ENCODE measurements around the gene CD81.

CD81 gene

GRCh38 chr11:2409126-2409525, 32.0 kb downstream of the CD81 start:
- H3K36me3 ChIP-seq (ENCODE audit: control insufficient read depth in 4 of 4, insufficient read depth in 4 of 4, low read length in 3 of 4): peaks cover 0 to 2% (median under 1%) of the 10 kb centered on the region in 4 experiments
- no peak overlapping the region for H3K4me3 ChIP-seq (ENCODE audit: control insufficient read depth in 1 of 7, extremely low read depth in 1 of 7, insufficient read depth in 4 of 7, low read depth in 2 of 7, low read length in 6 of 7)
- WGBS (ENCODE audit: insufficient coverage): 96% methylated on average over 8 of the region's 16 CpGs
- no peak for DNase-seq
- no peak overlapping the region for H3K27ac ChIP-seq (ENCODE audit: insufficient read depth in 1 of 2, low read depth in 1 of 2, low read length in 2 of 2, poor library complexity in 1 of 2, severe bottlenecking in 2 of 2)
- H3K4me1 ChIP-seq (ENCODE audit: control extremely low read depth in 1 of 4, control insufficient read depth in 4 of 4, insufficient read depth in 4 of 4, low read length in 3 of 4): peaks cover 0 to 9% (median 0%) of the 10 kb centered on the region in 4 experiments
- no peaks in the 10 kb centered on the region for H3K27me3 ChIP-seq (replicated peaks in 2 of 5; ENCODE audit: control insufficient read depth in 4 of 5, insufficient read depth in 5 of 5, low read length in 4 of 5)
- ChIA-PET POLR2A (no interaction called here), CTCF (interaction anchor here (1.0 to 2.8 kb wide), 5 partner anchors 9 to 214 kb away, joined by 3 to 15 read pairs (median 5); partner anchors contain the start of gene TSSC4)
- H3K9me3 ChIP-seq (ENCODE audit: control extremely low read depth in 1 of 5, control insufficient read depth in 4 of 5, insufficient read depth in 2 of 5, low read depth in 1 of 5, low read length in 4 of 5): no peaks in the 10 kb centered on the region

DNA sequence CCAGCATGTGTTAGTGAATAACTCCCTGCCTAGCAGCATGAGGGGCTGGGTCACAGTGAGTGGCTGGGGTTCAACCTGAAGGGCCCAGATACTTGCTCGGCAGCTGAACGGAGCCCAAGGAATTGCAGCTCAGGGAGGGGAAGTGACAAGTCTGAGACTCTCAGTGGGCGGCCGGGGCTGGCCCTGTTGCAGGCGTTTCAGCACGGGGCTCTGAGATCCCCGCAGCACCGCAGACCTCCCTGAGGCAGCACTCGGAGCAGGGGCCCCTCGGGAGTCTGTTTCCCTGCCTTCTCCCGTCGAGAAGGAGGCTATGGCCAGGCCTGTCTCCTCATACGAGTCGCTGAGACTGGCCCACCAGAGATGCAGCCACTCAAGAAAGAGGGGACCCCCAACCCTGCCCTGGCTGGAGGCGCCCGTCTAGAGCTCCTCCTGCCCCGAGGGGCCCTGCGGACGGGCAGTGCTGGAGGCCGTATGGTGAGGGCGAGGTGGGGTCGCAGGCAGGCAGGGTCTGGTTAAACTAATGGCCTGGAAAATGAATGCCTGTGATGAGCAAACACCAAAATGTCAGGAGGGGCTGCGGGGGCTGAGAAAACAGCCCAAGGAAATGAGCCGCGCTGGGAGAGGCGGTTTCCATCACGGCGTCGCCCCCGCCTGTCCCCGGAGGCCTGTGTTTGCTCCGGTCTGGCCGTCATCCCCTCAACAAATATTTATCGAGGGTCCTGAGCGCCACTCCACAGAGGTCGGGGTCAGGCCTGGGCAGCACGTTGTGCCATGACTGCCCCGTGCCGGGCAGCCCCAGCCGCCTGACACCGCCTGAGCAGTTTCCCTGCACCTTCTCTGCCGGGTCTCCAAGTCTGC, 32.7 kb downstream of the CD81 start:
- CTCF ChIA-PET: interaction anchor here (1.0 to 2.8 kb wide), 5 partner anchors 9 to 123 kb away, joined by 3 to 15 read pairs (median 5); partner anchors contain the start of gene TSSC4
- H3K4me3 ChIP-seq (ENCODE audit: control insufficient read depth in 1 of 7, extremely low read depth in 1 of 7, insufficient read depth in 4 of 7, low read depth in 2 of 7, low read length in 6 of 7): no peak overlapping the region
- WGBS (ENCODE audit: insufficient coverage): 88% methylated on average over 42 of the region's 42 CpGs
- no peaks in the 10 kb centered on the region for H3K36me3 ChIP-seq (ENCODE audit: control insufficient read depth in 4 of 4, insufficient read depth in 4 of 4, low read length in 3 of 4)
- no peak for DNase-seq
- peaks cover 0 to 9% (median 0%) of the 10 kb centered on the region in 4 experiments for H3K4me1 ChIP-seq (ENCODE audit: control extremely low read depth in 1 of 4, control insufficient read depth in 4 of 4, insufficient read depth in 4 of 4, low read length in 3 of 4)
- POLR2A ChIA-PET: no interaction called here
- H3K27ac ChIP-seq (ENCODE audit: insufficient read depth in 1 of 2, low read depth in 1 of 2, low read length in 2 of 2, poor library complexity in 1 of 2, severe bottlenecking in 2 of 2): no peak overlapping the region
- no peaks in the 10 kb centered on the region for H3K9me3 ChIP-seq (ENCODE audit: control extremely low read depth in 1 of 5, control insufficient read depth in 4 of 5, insufficient read depth in 2 of 5, low read depth in 1 of 5, low read length in 4 of 5)
- no peaks in the 10 kb centered on the region for H3K27me3 ChIP-seq (replicated peaks in 2 of 5; ENCODE audit: control insufficient read depth in 4 of 5, insufficient read depth in 5 of 5, low read length in 4 of 5)

DNA sequence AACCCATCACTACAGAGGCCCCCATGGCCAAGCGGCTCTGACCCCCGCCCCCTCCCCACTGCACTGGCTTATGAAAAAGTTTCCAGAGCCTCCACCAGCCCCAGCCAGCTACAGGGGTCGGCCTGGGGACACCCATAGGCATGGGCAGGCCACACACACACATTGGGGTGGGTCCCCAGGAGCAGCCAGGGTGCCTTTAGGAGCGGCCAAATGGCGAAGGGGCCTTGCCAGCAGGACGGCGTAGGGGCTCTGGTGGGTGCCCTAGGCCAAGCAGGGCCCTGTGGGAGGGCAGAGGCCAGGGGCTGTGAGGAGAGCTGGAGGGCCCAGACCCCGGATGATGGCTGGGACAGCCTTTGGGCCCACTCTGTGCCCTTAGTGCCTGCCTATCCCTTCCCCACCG, 33.5 kb downstream of the CD81 start:
- H3K27ac ChIP-seq (ENCODE audit: insufficient read depth in 1 of 2, low read depth in 1 of 2, low read length in 2 of 2, poor library complexity in 1 of 2, severe bottlenecking in 2 of 2): no peak overlapping the region
- no peaks in the 10 kb centered on the region for H3K36me3 ChIP-seq (ENCODE audit: control insufficient read depth in 4 of 4, insufficient read depth in 4 of 4, low read length in 3 of 4)
- WGBS (ENCODE audit: insufficient coverage): 92% methylated on average over 2 of the region's 9 CpGs
- H3K4me1 ChIP-seq (ENCODE audit: control extremely low read depth in 1 of 4, control insufficient read depth in 4 of 4, insufficient read depth in 4 of 4, low read length in 3 of 4): peaks cover 0 to 9% (median 0%) of the 10 kb centered on the region in 4 experiments
- no peak overlapping the region for H3K4me3 ChIP-seq (ENCODE audit: control insufficient read depth in 1 of 7, extremely low read depth in 1 of 7, insufficient read depth in 4 of 7, low read depth in 2 of 7, low read length in 6 of 7)
- ChIA-PET CTCF (interaction anchor here (1.0 to 2.8 kb wide), 2 partner anchors 9 to 11 kb away, joined by 3 to 15 read pairs; partner anchors contain the start of gene TSSC4), POLR2A (no interaction called here)
- no peaks in the 10 kb centered on the region for H3K27me3 ChIP-seq (replicated peaks in 2 of 5; ENCODE audit: control insufficient read depth in 4 of 5, insufficient read depth in 5 of 5, low read length in 4 of 5)
- no peak for DNase-seq
- H3K9me3 ChIP-seq (ENCODE audit: control extremely low read depth in 1 of 5, control insufficient read depth in 4 of 5, insufficient read depth in 2 of 5, low read depth in 1 of 5, low read length in 4 of 5): no peaks in the 10 kb centered on the region

DNA sequence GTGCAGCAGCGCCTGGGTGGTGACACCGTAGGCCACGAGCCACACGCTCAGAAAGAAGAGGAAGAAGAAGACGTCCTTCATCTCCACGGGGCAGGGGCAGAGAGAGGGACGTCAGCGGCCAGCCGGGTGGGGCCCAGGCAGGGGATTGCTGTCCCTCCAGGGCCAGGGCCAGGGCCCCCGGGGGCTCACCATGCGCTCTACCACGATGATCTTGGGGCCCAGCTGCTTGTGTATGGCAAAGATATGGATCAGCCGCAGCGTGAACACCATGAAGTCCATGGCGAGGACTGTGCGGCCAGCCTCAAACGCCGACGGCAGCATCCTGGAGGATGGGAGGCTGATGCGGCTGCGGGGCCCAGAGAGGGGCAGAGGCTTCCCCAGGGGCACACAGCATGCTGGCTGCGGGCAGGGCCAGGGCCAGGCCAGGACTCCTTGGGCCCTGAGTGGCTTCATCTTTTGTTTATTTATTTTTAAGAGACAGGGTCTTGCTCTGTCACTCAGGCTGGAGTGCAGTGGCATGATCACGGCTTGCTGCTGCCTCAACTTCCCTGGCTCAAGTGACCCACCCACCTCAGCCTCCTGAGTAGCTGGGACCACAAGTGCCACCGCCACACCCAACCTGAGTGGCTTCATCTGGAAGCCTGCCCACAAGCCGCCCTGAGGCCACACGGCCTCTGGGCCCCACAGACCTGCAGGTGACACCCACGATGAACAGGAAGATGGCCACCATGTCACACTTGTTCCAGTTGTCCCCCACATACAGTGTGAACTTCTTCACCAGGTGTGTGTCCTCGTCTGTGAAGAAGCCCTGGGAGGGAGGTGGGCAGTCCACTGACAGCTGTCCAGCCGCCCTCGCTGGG, 34.6 kb downstream of the CD81 start:
- WGBS (ENCODE audit: insufficient coverage): 85% methylated on average over 25 of the region's 30 CpGs
- POLR2A ChIA-PET: no interaction called here
- Histone ChIP-seq H3K4me1 (ENCODE audit: control extremely low read depth in 1 of 4, control insufficient read depth in 4 of 4, insufficient read depth in 4 of 4, low read length in 3 of 4) (peaks cover 0 to 9% (median 0%) of the 10 kb centered on the region in 4 experiments), H3K9me3 (ENCODE audit: control extremely low read depth in 1 of 5, control insufficient read depth in 4 of 5, insufficient read depth in 2 of 5, low read depth in 1 of 5, low read length in 4 of 5) (no peaks in the 10 kb centered on the region), H3K4me3 (ENCODE audit: control insufficient read depth in 1 of 7, extremely low read depth in 1 of 7, insufficient read depth in 4 of 7, low read depth in 2 of 7, low read length in 6 of 7) (no peak overlapping the region), H3K36me3 (ENCODE audit: control insufficient read depth in 4 of 4, insufficient read depth in 4 of 4, low read length in 3 of 4) (no peaks in the 10 kb centered on the region), H3K27ac (ENCODE audit: insufficient read depth in 1 of 2, low read depth in 1 of 2, low read length in 2 of 2, poor library complexity in 1 of 2, severe bottlenecking in 2 of 2) (no peak overlapping the region), H3K27me3 (replicated peaks in 2 of 5; ENCODE audit: control insufficient read depth in 4 of 5, insufficient read depth in 5 of 5, low read length in 4 of 5) (no peaks in the 10 kb centered on the region)
- DNase-seq: no peak
- CTCF ChIA-PET: interaction anchor here (1.3 to 2.7 kb wide), 5 partner anchors 9 to 214 kb away, joined by 3 to 14 read pairs (median 4); partner anchors contain the start of gene TSSC4

DNA sequence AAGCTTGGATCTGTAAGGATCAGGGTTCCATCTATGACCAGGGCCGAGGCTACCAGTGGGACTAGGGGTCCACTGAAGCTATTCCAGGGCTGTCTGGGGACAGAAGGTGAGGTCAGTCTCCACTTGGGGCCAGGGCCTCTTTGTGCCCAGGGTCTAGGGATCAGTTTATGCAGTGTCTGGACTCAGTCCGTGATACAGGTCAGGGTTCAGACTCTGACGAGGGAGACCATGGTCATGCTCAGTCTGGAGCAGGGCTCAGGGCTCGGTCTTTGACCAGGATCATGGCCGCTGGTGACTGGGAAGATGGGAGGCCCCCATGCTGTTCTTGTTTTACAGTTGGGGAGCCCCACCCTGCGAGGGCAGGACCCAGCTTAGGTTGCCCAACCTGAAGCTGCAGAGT, 35.2 kb downstream of the CD81 start:
- ChIA-PET POLR2A (no interaction called here), CTCF (interaction anchor here (1.3 to 2.7 kb wide), 6 partner anchors 9 to 256 kb away, joined by 3 to 14 read pairs (median 4); partner anchors contain the start of gene TSSC4)
- Histone ChIP-seq H3K27me3 (replicated peaks in 2 of 5; ENCODE audit: control insufficient read depth in 4 of 5, insufficient read depth in 5 of 5, low read length in 4 of 5) (no peaks in the 10 kb centered on the region), H3K4me1 (ENCODE audit: control extremely low read depth in 1 of 4, control insufficient read depth in 4 of 4, insufficient read depth in 4 of 4, low read length in 3 of 4) (peaks cover 0 to 9% (median 0%) of the 10 kb centered on the region in 4 experiments), H3K4me3 (ENCODE audit: control insufficient read depth in 1 of 7, extremely low read depth in 1 of 7, insufficient read depth in 4 of 7, low read depth in 2 of 7, low read length in 6 of 7) (no peak overlapping the region), H3K9me3 (ENCODE audit: control extremely low read depth in 1 of 5, control insufficient read depth in 4 of 5, insufficient read depth in 2 of 5, low read depth in 1 of 5, low read length in 4 of 5) (no peaks in the 10 kb centered on the region), H3K27ac (ENCODE audit: insufficient read depth in 1 of 2, low read depth in 1 of 2, low read length in 2 of 2, poor library complexity in 1 of 2, severe bottlenecking in 2 of 2) (no peak overlapping the region), H3K36me3 (ENCODE audit: control insufficient read depth in 4 of 4, insufficient read depth in 4 of 4, low read length in 3 of 4) (no peaks in the 10 kb centered on the region)
- 97% methylated on average over 6 of the region's 6 CpGs for WGBS (ENCODE audit: insufficient coverage)
- DNase-seq: no peak

- CTCF ChIA-PET: interaction anchor here (1.6 to 2.7 kb wide), 3 partner anchors 13 to 258 kb away, joined by 3 to 14 read pairs (median 6); partner anchors contain the start of gene TSSC4
- WGBS (ENCODE audit: insufficient coverage): 94% methylated on average over 42 of the region's 43 CpGs
- Histone ChIP-seq H3K9me3 (ENCODE audit: control extremely low read depth in 1 of 5, control insufficient read depth in 4 of 5, insufficient read depth in 2 of 5, low read depth in 1 of 5, low read length in 4 of 5) (no peaks in the 10 kb centered on the region), H3K36me3 (ENCODE audit: control insufficient read depth in 4 of 4, insufficient read depth in 4 of 4, low read length in 3 of 4) (no peaks in the 10 kb centered on the region), H3K27me3 (replicated peaks in 2 of 5; ENCODE audit: control insufficient read depth in 4 of 5, insufficient read depth in 5 of 5, low read length in 4 of 5) (no peaks in the 10 kb centered on the region), H3K4me3 (ENCODE audit: control insufficient read depth in 1 of 7, extremely low read depth in 1 of 7, insufficient read depth in 4 of 7, low read depth in 2 of 7, low read length in 6 of 7) (no peak overlapping the region), H3K27ac (ENCODE audit: insufficient read depth in 1 of 2, low read depth in 1 of 2, low read length in 2 of 2, poor library complexity in 1 of 2, severe bottlenecking in 2 of 2) (no peak overlapping the region), H3K4me1 (ENCODE audit: control extremely low read depth in 1 of 4, control insufficient read depth in 4 of 4, insufficient read depth in 4 of 4, low read length in 3 of 4) (peaks cover 0 to 9% (median 0%) of the 10 kb centered on the region in 4 experiments)
- POLR2A ChIA-PET: no interaction called here
- no peak for DNase-seq
These were observed 36.9 kb downstream of the CD81 start for GRCh38 chr11:2413742-2414579.

All from common myeloid progenitor, CD34-positive (primary cell).